GM12865 (cell line): ENCODE data around the gene LAMTOR2.
A peak's percentile ranks its signal among the peaks of the same experiment; 100 is the strongest.

ENCODE experiments used
- DNase-seq: peaks from one replicate; pipeline ENCODE4 v3.0.0; 2010; ENCODE audit warnings: low read depth
- H3K4me3 ChIP-seq: 2 replicates; pipeline ENCODE4 v1.5.1; 2011; ENCODE audit warnings: mild to moderate bottlenecking, low read depth, low read length, control low read depth
- CTCF ChIP-seq: IDR thresholded peaks from 2 replicates; pipeline ENCODE4 v1.5.1; 2011; ENCODE audit warnings: low read length, control low read depth, low read depth, inconsistent platforms; ENCODE audit not compliant: insufficient read depth; ENCODE audit errors: missing control alignments

The LAMTOR2 gene

GRCh38 chr1:156080241-156080862 lies 25.8 kb downstream of the LAMTOR2 start:
- no peak for DNase-seq
- no peak for TF ChIP-seq CTCF
- no peak overlapping the region for H3K4me3 ChIP-seq

- no peak for TF ChIP-seq CTCF
These were observed 26.2 kb downstream of the LAMTOR2 start for GRCh38 chr1:156080863-156081179.

GRCh38 chr1:156081180-156081916 lies 26.8 kb downstream of the LAMTOR2 start:
- TF ChIP-seq CTCF: no peak
- peak overlapping the region; percentile 76; the same call in 1 of the 2 replicates for H3K4me3 ChIP-seq
- DNase-seq: no peak

More at GRCh38 chr1:156080863-156081179, 26.2 kb downstream of the LAMTOR2 start:
- H3K4me3 ChIP-seq: no peak overlapping the region
- DNase-seq: no peak

- TF ChIP-seq CTCF: no peak
- no peak for DNase-seq
- peak overlapping the region; percentile 76 for H3K4me3 ChIP-seq
These were observed 27.3 kb downstream of the LAMTOR2 start for GRCh38 chr1:156081917-156082308.

GRCh38 chr1:156082309-156083091 lies 27.9 kb downstream of the LAMTOR2 start, which contains the start of gene MEX3A:
Gene MEX3A (minus strand): TSS chr1:156082465. CDS start chr1:156081998, 467 bp downstream.
- TF ChIP-seq CTCF: no peak
- peak; percentile 58 for DNase-seq
- peak within 1 kb of the TSS; percentile 76 for H3K4me3 ChIP-seq

- no peak for DNase-seq
- no peak for TF ChIP-seq CTCF
- H3K4me3 ChIP-seq: no peak overlapping the region
These were observed 29.5 kb downstream of the LAMTOR2 start for GRCh38 chr1:156083800-156084790.
